GM19099 (cell line): Measurements from ENCODE around the gene C5orf15.

Experiments used
- POLR2A ChIP-seq: IDR thresholded peaks from 3 replicates; pipeline ENCODE4 v1.6.1; 2011; ENCODE audit warnings: low read depth; ENCODE audit not compliant: insufficient read length; ENCODE audit errors: extremely low read depth

Gene C5orf15

GRCh38 chr5:133998042-133998441, 29.6 kb upstream of the C5orf15 start:
- TF ChIP-seq POLR2A, result no peak

GRCh38 chr5:133996683-133997252, 28.3 kb upstream of the C5orf15 start:
- no peak for TF ChIP-seq POLR2A

GRCh38 chr5:133995883-133996563, 27.6 kb upstream of the C5orf15 start:
- TF ChIP-seq POLR2A, result no peak

- no peak for TF ChIP-seq POLR2A
These were observed 26.9 kb upstream of the C5orf15 start for GRCh38 chr5:133995341-133995740.

- no peak for TF ChIP-seq POLR2A
These were observed 26.5 kb upstream of the C5orf15 start for GRCh38 chr5:133994990-133995333.

- TF ChIP-seq POLR2A, result no peak
These were observed 26.0 kb upstream of the C5orf15 start for GRCh38 chr5:133994297-133994989.

- TF ChIP-seq POLR2A, result no peak
These were observed 24.9 kb upstream of the C5orf15 start for GRCh38 chr5:133993185-133993936.

GRCh38 chr5:133992429-133993155, 24.2 kb upstream of the C5orf15 start:
- no peak for TF ChIP-seq POLR2A

- TF ChIP-seq POLR2A, result no peak
These were observed 22.9 kb upstream of the C5orf15 start for GRCh38 chr5:133991171-133991910.

- no peak for TF ChIP-seq POLR2A
These were observed 22.0 kb upstream of the C5orf15 start for GRCh38 chr5:133990396-133990795.

- no peak for TF ChIP-seq POLR2A
These were observed 17.2 kb upstream of the C5orf15 start for GRCh38 chr5:133985540-133986180.

- no peak for TF ChIP-seq POLR2A
These were observed 15.2 kb upstream of the C5orf15 start for GRCh38 chr5:133983674-133984073.

GRCh38 chr5:133981714-133982113, 13.3 kb upstream of the C5orf15 start:
- no peak for TF ChIP-seq POLR2A

GRCh38 chr5:133980652-133981051, 12.2 kb upstream of the C5orf15 start:
- no peak for TF ChIP-seq POLR2A
